ENCODE results near the gene MOB2.
"Not testable (repeated sequence)": the region's sequence is repeated elsewhere in the genome, so short reads cannot be mapped to it uniquely, and the experiment has no call there.

Gene MOB2

DNA sequence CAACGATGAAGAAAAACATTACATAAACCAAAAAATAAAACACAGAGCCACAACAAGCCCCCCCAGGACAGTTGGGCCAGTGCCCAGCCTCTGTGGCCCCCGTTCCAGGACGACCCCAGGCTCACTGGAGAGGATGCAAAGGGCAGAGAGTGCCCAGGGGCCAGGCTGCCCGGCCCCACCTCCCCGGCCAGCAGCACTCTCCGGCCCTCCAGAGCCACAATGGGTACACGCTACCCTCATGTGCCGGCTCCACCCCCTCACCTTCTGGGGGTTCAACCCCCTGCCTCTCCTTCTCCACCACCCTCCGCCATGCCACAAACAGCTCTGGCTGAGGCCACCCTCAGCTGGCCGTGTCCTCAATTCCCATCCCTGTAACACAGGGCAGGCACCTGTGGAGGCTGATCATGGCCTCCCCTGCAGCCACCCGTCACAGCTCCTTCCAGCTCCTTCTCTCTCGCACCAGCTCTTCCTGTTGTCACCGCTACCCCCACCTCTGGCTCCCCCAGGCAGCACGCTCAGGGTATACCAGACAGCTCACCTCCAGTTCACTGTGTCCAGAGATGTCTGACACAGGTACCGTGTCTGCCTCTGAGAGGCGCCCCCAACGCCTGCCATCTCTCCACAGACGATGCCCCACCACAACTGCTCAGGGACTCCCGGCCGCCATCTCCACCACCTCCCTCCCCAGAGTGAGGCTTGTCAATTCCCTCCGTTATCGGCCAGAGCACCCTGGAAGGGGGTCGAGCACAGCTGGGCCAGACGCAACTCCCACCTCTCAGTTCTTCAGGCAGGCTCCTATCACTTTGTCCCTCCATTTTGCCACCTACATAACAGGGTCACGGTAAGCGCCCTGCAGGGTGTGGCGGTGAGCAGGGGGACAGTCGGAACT is 30.8 kb upstream of the MOB2 start:
- no peak for DNase-seq

DNA sequence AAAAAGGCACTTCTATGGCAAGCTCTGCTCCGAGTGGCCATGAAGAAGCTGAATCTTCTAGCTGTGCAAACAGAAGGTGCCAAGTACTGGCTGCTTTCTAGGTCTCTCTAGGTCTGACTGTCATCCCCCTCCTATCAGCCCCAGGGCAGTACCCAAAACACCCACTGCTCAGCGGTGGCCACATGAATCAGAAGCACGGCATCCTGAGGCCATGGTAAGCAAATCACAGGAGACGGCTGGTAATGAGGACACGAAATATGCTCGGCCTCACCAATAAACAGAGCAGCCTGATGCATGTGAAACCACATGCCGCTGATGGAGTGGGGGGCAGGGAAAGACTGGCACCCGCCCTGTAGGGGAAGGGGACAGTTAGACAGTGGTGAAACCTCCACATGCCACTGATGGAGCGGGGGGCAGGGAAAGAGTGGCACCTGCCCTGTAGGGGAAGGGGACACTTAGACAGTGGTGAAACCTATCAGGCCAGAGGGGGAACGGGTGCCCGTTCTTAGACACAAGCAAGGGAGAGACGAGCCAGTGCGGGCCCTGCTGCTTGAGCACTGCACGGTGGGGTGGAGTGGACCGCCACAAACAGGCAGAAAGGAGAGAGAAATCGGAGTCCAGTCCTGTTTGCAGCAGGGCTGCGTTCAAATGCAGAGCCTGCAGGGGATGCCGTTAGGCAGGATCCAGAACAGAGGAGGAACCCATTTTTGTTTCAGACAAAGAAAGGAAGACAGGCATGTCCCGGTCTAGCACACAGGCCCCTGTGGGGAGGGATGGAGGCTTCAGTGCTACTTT is 29.9 kb upstream of the MOB2 start:
- DNase-seq, result no peak

DNA sequence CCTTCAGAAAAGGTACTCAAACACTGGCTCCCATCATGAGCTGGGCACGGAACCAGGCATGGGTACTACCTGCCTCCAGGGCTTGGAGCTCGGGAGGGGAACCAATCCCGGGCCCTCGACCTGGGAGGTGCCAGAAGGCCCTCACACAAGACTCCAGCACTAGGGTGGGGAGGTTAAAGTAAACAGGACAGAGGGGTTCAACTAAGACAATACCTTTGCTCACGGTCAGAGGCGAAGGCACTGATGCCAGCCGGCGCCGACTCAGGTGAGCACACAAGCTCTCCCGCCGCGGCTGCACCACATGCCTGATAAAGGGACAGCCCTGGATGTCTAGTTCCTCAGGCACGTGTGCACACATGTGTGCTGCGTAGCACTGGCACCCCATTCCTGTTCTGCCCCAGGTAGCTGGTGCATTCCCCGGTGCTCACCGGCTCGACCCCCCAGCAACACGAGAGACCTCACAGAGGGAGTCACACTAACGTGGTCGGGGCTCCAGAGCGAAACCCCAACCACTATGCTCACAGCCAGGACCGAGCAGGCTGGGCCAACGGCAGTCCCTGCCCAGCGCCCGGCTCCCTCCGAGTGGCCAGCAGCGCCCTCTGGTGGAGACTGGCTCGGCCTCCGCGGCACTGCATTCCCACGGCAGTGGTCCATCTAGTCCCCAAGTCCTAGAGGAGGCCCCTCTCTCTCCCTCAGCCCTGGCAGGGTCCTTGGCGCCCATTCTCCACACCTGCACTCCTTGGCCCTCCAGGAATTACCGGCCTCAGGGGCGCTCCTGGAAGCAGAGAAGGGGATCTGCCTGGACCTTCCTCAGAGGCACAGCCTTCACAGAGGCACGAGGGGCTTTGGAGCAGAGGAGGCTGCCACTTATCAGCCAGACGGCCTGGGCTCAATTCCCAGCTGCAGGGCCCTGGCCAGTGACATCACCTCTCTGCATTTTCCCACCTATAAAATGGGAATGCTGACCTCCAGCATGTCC is 28.8 kb upstream of the MOB2 start:
- peak; percentile 29 for DNase-seq

DNA sequence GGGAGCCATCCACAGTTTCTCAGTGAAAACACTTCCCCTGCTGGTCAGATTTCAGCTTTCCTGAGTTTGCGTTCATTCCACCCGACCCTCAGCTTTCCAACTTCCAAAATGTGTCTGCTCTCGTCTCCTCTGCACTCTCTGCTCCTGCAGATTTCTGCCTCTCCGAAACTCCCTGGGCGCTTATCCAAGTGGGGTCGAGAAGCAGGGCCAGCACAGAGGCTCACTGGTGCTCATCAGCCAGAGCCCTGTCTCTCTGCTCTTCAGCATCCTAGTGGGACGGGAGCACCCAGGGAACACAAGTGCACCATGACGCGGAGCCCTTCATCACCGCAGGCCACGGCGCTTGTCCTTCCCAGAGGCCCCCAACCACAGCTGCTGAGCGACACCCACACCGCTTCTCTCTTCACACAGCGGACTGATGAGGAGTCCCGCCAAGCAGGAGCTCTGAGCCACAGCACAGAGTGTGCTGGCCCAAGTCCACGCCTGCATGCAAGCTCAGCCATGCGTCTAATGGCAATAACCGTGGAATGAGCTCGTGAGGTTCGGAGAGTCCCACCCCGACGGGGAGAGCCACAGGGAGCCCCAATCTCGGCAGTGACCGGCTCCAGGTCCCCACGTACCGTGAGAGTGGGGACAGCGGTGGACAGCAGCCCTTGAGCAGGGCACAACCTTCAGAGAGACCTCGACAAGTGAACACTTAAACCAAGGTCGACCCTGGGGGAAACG is 27.9 kb upstream of the MOB2 start:
- DNase-seq, result no peak

DNA sequence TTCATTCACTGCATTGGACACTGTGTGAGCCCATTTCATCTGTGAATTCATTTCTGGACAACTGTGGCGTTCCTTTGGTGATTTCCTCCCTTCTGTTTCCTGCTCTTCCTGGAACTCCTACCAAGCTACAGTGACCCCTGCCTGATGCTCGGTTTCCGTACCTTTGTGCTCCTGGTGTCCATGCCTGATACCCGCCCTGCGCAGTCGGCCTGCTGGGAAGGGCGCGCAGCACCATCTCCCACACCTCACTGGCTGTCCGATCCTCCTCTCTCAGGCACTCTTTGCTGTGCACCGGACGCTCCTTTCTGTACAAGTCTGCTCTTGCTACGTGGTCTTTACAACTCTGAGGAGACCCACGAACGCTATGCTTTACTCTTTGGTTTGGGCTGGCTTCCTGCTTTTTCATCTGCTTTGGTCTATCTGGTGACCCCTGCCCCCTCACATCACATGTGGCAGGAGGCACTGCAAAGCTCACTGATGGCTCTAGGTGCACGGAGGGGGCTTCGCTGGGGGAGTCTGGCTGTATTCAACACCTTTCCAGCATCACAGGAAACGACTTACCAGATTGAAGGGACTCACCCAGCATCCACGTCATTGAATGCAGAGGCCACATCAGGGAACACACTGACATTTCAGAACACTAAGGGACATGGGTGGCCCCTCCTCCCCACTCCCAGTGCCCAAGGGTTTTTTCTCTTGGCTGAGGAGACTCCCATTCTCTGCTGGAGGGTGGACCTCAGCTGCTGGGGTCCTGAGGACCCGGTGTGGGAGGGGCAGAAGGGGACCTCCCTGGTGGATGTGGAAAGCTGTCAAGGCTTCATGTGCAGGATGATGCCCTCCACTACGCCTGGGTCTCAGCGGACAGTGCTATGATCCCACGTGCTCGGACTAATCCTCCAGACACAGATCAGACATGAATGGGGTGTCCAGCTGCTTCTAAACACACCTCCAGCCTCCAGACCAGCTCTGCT is 27.0 kb upstream of the MOB2 start:
- DNase-seq, result no peak

DNA sequence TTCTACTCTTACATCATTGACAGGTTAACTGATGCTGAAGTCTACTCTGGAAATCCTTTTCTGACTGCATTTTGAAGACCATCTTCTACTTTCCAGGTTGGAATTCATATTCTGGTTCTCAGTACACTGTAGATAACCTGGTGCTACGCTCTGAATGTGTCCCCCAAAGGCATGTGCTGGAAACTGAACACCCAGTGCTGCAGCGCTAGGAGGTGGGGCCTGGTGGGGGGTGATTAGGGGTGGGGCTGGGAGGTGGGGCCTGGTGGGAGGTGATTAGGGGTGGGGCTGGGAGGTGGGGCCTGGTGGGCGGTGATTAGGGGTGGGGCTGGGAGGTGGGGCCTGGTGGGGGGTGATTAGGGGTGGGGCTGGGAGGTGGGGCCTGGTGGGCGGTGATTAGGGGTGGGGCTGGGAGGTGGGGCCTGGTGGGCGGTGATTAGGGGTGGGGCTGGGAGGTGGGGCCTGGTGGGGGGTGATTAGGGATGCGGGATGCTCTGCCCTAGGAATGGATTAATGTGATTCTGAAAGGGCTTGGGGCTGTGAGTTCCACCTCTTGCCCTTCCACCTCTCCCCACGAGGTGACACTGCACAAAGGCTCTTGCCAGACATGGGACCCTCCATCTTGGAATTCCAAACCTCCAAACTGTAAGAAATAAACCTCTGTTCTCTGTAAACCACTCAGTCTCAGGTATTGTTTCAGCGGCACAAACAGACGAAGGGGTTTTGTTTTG is 26.1 kb upstream of the MOB2 start:
- not testable (repeated sequence) for DNase-seq

DNA sequence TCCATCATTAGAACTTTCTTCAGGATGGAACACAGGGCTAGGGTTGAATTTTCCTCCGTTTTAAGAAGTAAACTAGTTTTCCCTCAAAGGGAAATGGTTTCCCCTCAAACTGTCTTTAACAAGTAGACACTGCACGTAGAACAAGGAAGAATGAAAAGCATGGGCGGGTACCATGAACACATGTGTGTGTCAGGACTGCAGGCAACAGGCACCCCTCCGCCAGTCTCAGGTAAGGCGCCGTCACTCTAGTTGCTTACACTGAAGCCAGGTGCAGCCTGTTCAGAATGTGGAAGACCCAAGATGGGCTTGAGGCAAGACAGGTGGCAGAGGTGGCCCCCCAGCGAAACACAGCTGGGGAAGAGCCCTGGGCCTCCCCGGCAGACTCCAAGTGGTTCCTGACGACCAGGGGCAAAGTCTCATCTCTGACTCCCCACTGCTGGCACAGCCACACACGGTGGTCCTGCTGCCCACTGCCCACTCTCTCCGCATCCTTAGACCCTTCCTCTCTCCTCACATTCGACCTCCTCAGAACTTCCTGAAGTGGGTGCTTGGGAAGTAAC is 25.4 kb upstream of the MOB2 start:
- DNase-seq, result no peak

DNA sequence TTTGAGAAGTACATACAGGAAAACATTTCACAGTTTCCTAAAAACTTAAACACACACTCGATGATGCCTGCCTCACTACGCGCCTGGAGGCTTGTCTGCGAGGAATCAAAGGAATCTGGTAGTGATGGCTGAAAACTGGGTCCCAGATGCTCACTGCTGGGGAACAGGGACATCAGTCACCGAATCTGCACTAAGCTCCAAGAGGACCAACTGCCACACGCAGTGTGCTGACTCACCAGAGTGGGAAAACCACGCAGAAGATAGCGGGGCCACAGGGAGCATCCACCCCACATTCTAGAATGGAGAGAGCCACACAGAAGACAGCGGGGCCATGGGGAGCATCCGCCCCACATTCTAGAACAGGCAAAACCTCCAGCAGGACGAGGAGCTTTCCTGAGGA is 24.3 kb upstream of the MOB2 start:
- DNase-seq, result no peak

DNA sequence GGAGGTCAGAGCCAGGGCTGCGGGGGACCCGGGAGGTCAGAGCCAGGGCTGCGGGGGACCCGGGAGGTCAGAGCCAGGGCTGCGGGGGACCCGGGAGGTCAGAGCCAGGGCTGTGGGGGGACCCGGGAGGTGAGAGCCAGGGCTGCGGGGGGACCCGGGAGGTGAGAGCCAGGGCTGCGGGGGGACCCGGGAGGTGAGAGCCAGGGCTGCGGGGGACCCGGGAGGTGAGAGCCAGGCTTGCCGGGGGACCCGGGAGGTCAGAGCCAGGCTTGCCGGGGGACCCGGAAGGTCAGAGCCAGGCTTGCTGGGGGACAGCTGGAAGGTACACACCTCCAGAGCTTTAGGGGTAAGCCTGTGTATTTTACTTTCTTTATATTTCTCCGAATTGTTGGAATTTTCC is 23.8 kb upstream of the MOB2 start:
- DNase-seq, result not testable (repeated sequence)

DNA sequence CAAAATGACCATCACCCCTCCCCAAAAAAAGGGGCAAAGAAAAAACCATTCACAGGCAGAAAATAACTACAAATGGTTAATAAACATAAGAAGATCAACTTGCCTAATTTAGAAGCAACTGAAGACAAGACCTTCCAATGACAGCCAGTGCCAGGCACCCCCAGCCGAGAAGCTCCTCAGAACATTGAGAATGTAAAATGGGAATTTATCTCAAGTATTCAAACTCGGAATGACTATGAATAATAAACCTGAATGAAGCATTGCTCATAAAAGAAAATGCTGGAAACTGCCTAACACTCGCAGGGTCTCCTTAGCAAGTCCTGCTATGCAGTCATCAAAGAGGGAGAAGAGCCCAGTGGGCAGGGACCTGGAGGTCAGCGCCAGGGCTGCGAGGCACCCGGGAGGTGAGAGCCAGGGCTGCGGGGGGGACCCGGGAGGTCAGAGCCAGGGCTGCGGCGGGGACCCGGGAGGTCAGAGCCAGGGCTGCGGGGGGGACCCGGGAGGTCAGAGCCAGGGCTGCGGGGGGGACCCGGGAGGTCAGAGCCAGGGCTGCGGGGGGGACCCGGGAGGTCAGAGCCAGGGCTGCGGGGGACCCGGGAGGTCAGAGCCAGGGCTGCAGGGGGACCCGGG is 23.2 kb upstream of the MOB2 start:
- DNase-seq, result no peak

DNA sequence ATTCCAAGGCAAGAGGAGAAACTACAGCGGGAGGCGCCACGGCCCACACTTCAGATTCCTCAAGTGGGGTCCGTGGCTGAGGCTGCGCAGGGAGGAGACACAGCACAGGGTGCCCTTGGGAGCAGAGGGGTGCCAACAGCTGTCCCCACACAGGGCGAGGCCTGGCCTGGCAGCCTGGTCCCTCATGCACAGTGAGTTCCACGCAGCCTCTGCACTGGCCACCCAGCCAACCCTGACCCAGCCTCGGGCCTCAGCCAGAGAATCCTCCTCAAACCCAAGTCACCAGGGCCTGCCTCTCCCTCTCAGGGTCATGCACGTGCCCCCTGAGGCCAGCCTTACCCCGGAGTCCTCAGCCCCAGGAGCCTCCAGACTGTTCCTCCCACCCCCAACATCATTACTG is 22.4 kb upstream of the MOB2 start:
- no peak for DNase-seq

DNA sequence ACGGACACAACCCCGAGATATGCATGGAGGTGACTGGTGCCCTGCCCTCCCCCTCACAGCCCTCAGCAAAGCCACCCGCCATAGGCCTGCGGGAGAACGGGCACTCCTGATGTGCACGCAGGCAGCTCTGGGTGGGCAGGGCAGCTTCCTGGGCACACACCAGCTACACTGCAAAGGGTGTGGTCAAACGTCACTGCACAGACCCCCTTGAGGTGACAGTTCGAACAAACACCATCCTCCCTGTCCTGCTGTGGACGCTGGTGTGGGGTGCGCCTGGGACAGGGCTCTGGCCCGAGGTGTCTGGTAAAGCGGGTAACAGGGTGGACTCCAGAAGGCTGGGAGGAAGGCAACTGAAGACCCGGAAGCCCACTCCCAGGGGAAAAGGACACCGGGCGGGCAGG is 21.9 kb upstream of the MOB2 start:
- DNase-seq, result no peak

DNA sequence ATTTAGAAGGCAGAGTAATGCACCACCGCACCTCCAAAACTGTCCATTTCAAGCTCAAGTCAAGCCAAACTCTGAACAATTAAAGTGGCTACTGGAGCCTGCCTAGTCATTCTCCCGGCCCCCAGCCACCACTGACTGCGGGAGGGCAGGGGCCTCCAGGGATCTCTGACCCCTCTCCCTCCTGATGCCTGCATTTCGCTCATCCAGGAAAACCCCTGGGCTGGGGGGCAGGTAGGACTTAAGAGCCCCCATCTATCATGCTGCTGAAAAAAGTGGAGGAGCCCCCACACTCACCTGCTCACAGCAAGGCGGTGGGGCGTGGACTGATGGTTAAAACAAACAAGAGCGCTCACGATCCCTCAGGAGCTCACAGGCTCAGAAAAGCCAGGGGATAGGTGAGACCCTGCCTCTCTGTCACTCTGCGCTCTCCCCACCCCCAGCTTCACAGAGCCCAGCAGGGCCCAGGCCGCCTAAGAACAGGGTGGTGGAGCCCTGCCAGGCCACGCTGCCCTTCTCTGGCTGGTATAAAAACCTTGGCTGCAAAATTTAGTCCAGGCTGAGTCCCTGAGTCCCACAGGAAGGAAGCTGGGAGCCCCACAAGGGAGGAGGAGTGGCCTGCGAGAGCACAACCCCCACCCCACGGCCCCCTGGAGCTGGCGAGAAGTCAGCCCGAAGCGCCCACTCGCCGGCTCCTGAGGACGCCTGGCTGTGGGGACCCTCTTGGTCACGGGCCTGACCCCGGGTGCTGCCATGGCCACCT is 21.0 kb upstream of the MOB2 start:
- DNase-seq, result no peak

DNA sequence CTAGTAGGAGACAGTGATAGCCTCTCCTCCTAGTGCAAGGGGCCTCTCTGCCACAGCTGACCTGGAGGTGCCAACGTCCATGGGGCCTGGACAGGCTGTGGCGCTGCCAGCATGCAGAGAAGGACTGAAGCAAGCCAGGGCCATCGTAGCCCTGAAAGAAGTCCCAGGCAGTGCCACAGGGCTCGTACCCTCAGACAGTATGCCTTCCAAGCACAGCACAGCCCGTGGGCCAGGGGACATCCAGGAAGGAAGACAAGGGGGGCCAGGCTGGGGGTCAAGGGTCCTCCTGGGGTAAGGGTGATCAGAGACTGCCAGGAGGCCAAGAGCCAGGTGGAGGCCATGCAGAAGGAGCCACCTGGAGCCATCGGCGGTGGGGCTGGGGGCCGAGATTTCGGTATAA is 20.4 kb upstream of the MOB2 start:
- DNase-seq, result no peak

DNA sequence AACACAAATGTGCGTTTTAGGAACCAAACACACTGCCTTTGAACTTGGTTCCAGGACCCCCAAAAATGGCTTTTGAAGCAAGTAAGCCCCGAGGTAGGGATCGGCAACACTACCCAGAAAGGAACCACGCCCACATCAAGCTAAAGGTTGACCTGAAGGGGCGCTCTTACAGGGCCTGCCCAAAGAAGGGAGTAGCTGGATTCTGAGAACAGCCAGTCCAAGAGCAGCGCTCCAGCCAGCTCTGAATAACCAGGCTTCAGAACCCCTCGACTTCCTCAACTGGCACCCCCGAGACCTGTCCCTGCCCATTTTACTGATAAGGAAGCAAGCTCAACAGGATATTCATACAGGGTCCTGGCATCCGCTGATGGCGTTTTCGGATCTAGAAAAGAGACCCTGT is 18.9 kb upstream of the MOB2 start:
- DNase-seq, result no peak

DNA sequence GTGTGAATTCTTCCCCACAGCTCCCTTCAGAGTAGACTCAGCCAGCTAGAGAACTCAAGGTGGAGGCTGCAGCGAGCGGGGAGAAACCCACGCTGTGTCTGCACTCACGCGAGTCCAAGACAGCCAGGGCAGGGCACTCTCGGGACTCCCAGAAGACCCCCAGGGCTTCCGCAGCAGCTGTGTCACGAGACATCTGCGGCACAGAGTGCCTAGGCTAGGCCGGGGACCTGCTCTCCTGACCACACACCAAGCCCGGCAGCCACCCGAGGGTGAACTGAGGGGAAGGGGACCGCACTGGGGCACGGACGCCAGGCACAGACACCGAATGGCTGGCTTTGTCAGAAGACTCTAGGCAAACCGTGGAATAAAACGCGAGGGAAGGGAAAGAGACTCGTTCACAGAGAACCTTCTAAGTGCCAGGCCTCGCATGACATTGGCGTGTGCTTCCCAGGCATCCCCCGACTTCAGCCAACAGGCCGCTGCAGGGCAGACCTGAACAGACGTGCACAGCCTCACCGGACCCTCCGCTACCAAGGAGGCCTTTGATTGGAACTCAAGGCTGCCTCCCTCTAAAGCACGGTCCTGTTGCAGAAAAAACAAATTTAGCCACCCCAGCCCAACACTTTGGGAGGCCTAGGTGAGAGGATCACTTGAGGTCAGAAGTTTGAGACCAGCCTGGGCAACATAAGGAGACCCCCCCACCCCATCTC is 18.2 kb upstream of the MOB2 start:
- DNase-seq, result no peak

DNA sequence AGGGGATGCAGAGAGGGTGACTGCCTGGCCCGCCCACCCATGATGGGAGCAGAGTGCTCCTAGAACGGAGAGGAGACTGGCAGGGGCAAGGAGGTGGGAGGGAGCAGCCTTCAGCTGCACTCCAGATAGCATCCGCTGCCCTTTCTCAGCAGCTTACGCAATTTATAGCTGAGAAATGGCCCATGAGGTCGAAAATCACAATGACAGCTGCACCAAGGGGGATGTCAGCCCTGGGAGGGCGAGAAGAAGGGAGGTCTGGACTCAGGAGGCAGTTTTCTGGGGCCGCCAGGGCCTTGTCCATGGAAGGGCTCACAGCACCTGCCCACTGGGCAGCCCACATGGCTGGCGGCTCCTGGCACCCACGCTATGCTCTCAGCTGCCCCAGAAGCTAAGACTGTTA is 17.6 kb upstream of the MOB2 start:
- DNase-seq, result no peak

DNA sequence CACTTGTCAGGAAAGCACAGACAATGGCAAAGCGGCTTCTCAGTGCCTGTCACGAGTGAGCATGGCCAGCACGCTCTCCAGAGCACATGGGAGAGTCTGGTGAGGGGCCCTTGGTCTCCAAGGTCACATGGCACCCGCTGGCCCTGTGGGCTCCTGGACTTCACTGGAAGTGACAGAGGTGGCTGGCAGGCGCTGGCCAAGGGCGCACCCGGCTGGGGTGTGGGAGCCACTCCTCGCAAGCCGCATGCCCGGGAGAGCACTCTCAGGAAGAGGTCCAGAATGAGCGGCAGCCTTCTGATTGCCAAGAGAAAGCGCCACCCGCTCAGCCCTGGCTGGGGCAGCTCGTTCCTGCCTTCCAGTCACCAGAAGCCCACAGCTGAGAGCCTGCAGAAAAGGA is 17.1 kb upstream of the MOB2 start:
- no peak for DNase-seq
